ENCODE measurements around the gene AGPS.

DNA sequence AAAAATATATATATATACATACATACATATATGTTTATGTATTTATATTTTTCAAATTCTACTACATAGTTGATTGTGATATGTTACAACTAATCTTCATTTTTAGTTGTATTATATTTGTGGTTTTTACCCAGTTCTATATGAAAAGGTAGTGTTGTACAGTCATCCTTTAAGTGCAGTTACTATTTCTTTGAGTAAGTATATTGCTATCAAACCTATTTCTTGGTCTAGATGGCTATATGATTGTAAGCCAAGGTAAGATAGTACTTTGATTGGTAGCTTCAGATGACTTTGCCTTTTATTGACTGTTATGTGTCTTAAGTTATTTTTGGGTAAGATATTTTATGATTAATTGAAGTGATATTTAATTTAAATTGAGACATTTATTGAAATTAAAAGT, 89.6 kb downstream of the AGPS start:
- TF ChIP-seq POLR2AphosphoS5 (IDR thresholded peaks at IDR 0.05) (no peak), POLR2A (IDR thresholded peaks at IDR 0.05) (no peak), EP300 (IDR thresholded peaks at IDR 0.05) (no peak)
- TF ChIP-seq, protein P1, sequence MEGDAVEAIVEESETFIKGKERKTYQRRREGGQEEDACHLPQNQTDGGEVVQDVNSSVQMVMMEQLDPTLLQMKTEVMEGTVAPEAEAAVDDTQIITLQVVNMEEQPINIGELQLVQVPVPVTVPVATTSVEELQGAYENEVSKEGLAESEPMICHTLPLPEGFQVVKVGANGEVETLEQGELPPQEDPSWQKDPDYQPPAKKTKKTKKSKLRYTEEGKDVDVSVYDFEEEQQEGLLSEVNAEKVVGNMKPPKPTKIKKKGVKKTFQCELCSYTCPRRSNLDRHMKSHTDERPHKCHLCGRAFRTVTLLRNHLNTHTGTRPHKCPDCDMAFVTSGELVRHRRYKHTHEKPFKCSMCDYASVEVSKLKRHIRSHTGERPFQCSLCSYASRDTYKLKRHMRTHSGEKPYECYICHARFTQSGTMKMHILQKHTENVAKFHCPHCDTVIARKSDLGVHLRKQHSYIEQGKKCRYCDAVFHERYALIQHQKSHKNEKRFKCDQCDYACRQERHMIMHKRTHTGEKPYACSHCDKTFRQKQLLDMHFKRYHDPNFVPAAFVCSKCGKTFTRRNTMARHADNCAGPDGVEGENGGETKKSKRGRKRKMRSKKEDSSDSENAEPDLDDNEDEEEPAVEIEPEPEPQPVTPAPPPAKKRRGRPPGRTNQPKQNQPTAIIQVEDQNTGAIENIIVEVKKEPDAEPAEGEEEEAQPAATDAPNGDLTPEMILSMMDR (IDR thresholded peaks at IDR 0.05), result no peak
